Activated naive CD4-positive, alpha-beta T cell treated with anti-CD3 and anti-CD28 coated beads, Interleukin-2, amount 50 U/mL, for 16 hours (primary cell): ENCODE data around the gene TMC6.
"Not testable (repeated sequence)": the region's sequence is repeated elsewhere in the genome, so short reads cannot be mapped to it uniquely, and the experiment has no call there.

Experiments
- DNase-seq: peaks from one replicate; pipeline ENCODE4 v3.0.0-alpha.2; 2020

The TMC6 gene

GRCh38 chr17:78107976-78108725 is 20.4 kb downstream of the TMC6 start:
- DNase-seq, result no peak

GRCh38 chr17:78107457-78107856 is 21.1 kb downstream of the TMC6 start:
- DNase-seq, result no peak

- DNase-seq, result no peak
These were observed 22.3 kb downstream of the TMC6 start for GRCh38 chr17:78106211-78106610.

GRCh38 chr17:78105551-78105950 is 23.0 kb downstream of the TMC6 start:
- DNase-seq, result no peak

- DNase-seq, result no peak
These were observed 23.5 kb downstream of the TMC6 start for GRCh38 chr17:78105101-78105500.

GRCh38 chr17:78104540-78104941 is 24.0 kb downstream of the TMC6 start:
- no peak for DNase-seq

GRCh38 chr17:78103311-78103710 is 25.2 kb downstream of the TMC6 start:
- no peak for DNase-seq

- DNase-seq, result no peak
These were observed 27.0 kb downstream of the TMC6 start for GRCh38 chr17:78101542-78101941.

- no peak for DNase-seq
These were observed 27.4 kb downstream of the TMC6 start for GRCh38 chr17:78101112-78101511.

GRCh38 chr17:78096093-78096492 is 32.5 kb downstream of the TMC6 start:
- DNase-seq, result no peak

GRCh38 chr17:78095035-78095434 is 33.5 kb downstream of the TMC6 start:
- no peak for DNase-seq

GRCh38 chr17:78092794-78093324 is 35.7 kb downstream of the TMC6 start:
- DNase-seq, result no peak

GRCh38 chr17:78089576-78090281 is 38.8 kb downstream of the TMC6 start:
- DNase-seq, result no peak

- DNase-seq, result no peak
These were observed 40.0 kb downstream of the TMC6 start for GRCh38 chr17:78088529-78088928.

GRCh38 chr17:78086740-78087139 is 41.8 kb downstream of the TMC6 start:
- no peak for DNase-seq

- DNase-seq, result no peak
These were observed 45.6 kb downstream of the TMC6 start for GRCh38 chr17:78082988-78083387.

GRCh38 chr17:78082355-78082872 is 46.1 kb downstream of the TMC6 start:
- DNase-seq, result not testable (repeated sequence)

GRCh38 chr17:78081551-78081950 is 47.0 kb downstream of the TMC6 start:
- DNase-seq, result no peak

GRCh38 chr17:78079253-78079652 is 49.3 kb downstream of the TMC6 start:
- DNase-seq, result no peak

- no peak for DNase-seq
These were observed 53.0 kb downstream of the TMC6 start for GRCh38 chr17:78075545-78075944.

- no peak for DNase-seq
These were observed 53.5 kb downstream of the TMC6 start for GRCh38 chr17:78075011-78075410.

GRCh38 chr17:78072961-78073360 is 55.6 kb downstream of the TMC6 start:
- no peak for DNase-seq

- no peak for DNase-seq
These were observed 58.9 kb downstream of the TMC6 start for GRCh38 chr17:78069695-78070094.

- not testable (repeated sequence) for DNase-seq
These were observed 61.6 kb downstream of the TMC6 start for GRCh38 chr17:78066976-78067375.
